Activated CD4-positive, alpha-beta T cell treated with anti-CD3 and anti-CD28 coated beads for 36 hours (primary cell): ENCODE measurements around the gene BAK1. TPM values are rescaled to one million over a fixed set of nuclear protein-coding genes. Genes with fewer than 3 reads are reported as not detected.

Experiments used
- ATAC-seq: fragments of 200-7000 bp; cut with Tn5 transposase; one replicate; pipeline ENCODE4 v1.10.0; 2021; ENCODE audit warnings: mild to moderate bottlenecking, moderate library complexity
- CTCF ChIA-PET: fragments of 350-600 bp; sonication (Branson Sonifier 250); formaldehyde crosslinking; loops from one replicate; lab custom pipeline; 2021; ENCODE audit warnings: antibody characterized with exemption; lab: Charles Lee
- POLR2A ChIA-PET: fragments of 350-600 bp; sonication (Branson Sonifier 250); formaldehyde crosslinking; loops from one replicate; lab custom pipeline; 2021; ENCODE audit warnings: antibody characterized with exemption, inconsistent platforms; lab: Charles Lee
- DNase-seq: peaks from one replicate; pipeline ENCODE4 v3.0.0-alpha.2; 2020
- H3K27ac Mint-ChIP-seq: one replicate; pipeline ENCODE4 v1.8.0; 2021; ENCODE audit warnings: mixed read lengths
- H3K27me3 Mint-ChIP-seq: one replicate; pipeline ENCODE4 v1.8.0; 2021; ENCODE audit warnings: mixed read lengths
- H3K36me3 Mint-ChIP-seq: one replicate; pipeline ENCODE4 v1.8.0; 2021; ENCODE audit warnings: low read depth, mixed read lengths
- H3K4me1 Mint-ChIP-seq: one replicate; pipeline ENCODE4 v1.8.0; 2021; ENCODE audit warnings: mixed read lengths
- H3K4me3 Mint-ChIP-seq: one replicate; pipeline ENCODE4 v1.8.0; 2021; ENCODE audit warnings: mild to moderate bottlenecking, moderate library complexity, mixed read lengths
- H3K9me3 Mint-ChIP-seq: one replicate; pipeline ENCODE4 v1.8.0; 2021; ENCODE audit warnings: low read depth, mixed read lengths
- intact Hi-C, 2 experiments: fragments of 100-400 bp; cut with DNase I in 1 of 2; cut with micrococcal nuclease in 1 of 2; formaldehyde crosslinking; loops; one replicate each; pipeline versions ENCODE4 v1.14.2 to v1.15.1; 2022 to 2024; cut with DNase I, micrococcal nuclease
- total RNA-seq, 2 experiments: library from RNA; stranded (reverse); gene quantifications; one replicate each; pipeline ENCODE4 v1.2.3, GENCODE V29; 2021

BAK1 gene
- total RNA-seq, 2 experiments from 2014 or later = 37.0 to 43.3 TPM

GRCh38 chr6:33586108-33586640 is 6.1 kb upstream of the BAK1 start:
- Mint-ChIP-seq H3K36me3 (no peaks in the 10 kb centered on the region), H3K4me1 (peaks cover 25% of the 10 kb centered on the region), H3K4me3 (peak overlapping the region; percentile 66), H3K9me3 (no peaks in the 10 kb centered on the region), H3K27me3 (no peaks in the 10 kb centered on the region), H3K27ac (peak overlapping the region; percentile 92)
- CTCF ChIA-PET = interaction anchor here (0.8 to 3.3 kb wide), 7 partner anchors 17 to 125 kb away, joined by 3 to 16 read pairs (median 11); partner anchors contain the start of gene UQCC2
- POLR2A ChIA-PET = no interaction called here
- intact Hi-C loops = loop anchor here in 1 of 2 experiments (5.0 kb wide), 2 partner anchors 36 to 176 kb away; partner anchors contain the start of gene ITPR3
- ATAC-seq = no peak
- no peak for DNase-seq

- ATAC-seq (peak; percentile 85), DNase-seq (peak; percentile 93)
- POLR2A ChIA-PET = no interaction called here
- H3K4me1 Mint-ChIP-seq = peaks cover 22% of the 10 kb centered on the region
- CTCF ChIA-PET = interaction anchor here (0.7 to 3.3 kb wide), 12 partner anchors 9 to 126 kb away, joined by 3 to 16 read pairs (median 5); partner anchors contain the start of genes ITPR3 and UQCC2
- H3K27ac Mint-ChIP-seq = peak overlapping the region; percentile 92
- intact Hi-C loops = loop anchor here (1.0 to 5.0 kb wide), 9 partner anchors 15 to 177 kb away; partner anchors contain the start of genes ITPR3 (in 1 of the 2) and UQCC2 (in 1 of the 2)
- no peaks in the 10 kb centered on the region for H3K27me3 Mint-ChIP-seq
- no peaks in the 10 kb centered on the region for H3K36me3 Mint-ChIP-seq
- no peaks in the 10 kb centered on the region for H3K9me3 Mint-ChIP-seq
- peak overlapping the region; percentile 66 for H3K4me3 Mint-ChIP-seq
Observed at GRCh38 chr6:33585403-33586107, 5.5 kb upstream of the BAK1 start.

GRCh38 chr6:33584700-33585402 is 4.8 kb upstream of the BAK1 start:
- H3K9me3 Mint-ChIP-seq = no peaks in the 10 kb centered on the region
- intact Hi-C loops = loop anchor here (1.0 to 5.0 kb wide), 9 partner anchors 14 to 177 kb away; partner anchors contain the start of genes ITPR3 (in 1 of the 2) and UQCC2 (in 1 of the 2)

GRCh38 chr6:33583591-33584155 is 3.6 kb upstream of the BAK1 start:
- DNase-seq = peak; percentile 52
- H3K4me3 Mint-ChIP-seq = no peak overlapping the region
- peaks cover 7% of the 10 kb centered on the region for H3K36me3 Mint-ChIP-seq
- H3K27ac Mint-ChIP-seq = no peak overlapping the region
- no peaks in the 10 kb centered on the region for H3K9me3 Mint-ChIP-seq
- ChIA-PET CTCF (interaction anchor here (0.6 to 1.9 kb wide), 6 partner anchors 10 to 580 kb away, joined by 3 to 13 read pairs (median 3); no protein-coding TSS in a partner anchor), POLR2A (no interaction called here)
- intact Hi-C loops = loop anchor here (2.0 kb wide), 4 partner anchors 13 to 127 kb away; partner anchors contain the start of gene UQCC2 (in 1 of the 2)
- ATAC-seq = no peak
- H3K27me3 Mint-ChIP-seq = no peaks in the 10 kb centered on the region
- peaks cover 20% of the 10 kb centered on the region for H3K4me1 Mint-ChIP-seq

More at GRCh38 chr6:33584700-33585402, 4.8 kb upstream of the BAK1 start:
- H3K4me1 Mint-ChIP-seq = peaks cover 22% of the 10 kb centered on the region
- H3K4me3 Mint-ChIP-seq = peak overlapping the region; percentile 66
- peak overlapping the region; percentile 92 for H3K27ac Mint-ChIP-seq
- H3K27me3 Mint-ChIP-seq = no peaks in the 10 kb centered on the region
- CTCF ChIA-PET = interaction anchor here (0.7 to 3.3 kb wide), 10 partner anchors 8 to 154 kb away, joined by 3 to 13 read pairs (median 4); partner anchors contain the start of genes ITPR3 and UQCC2
- DNase-seq (no peak), ATAC-seq (no peak)
- H3K36me3 Mint-ChIP-seq = no peaks in the 10 kb centered on the region
- POLR2A ChIA-PET = no interaction called here

- ATAC-seq = no peak
- Mint-ChIP-seq H3K9me3 (no peaks in the 10 kb centered on the region), H3K27ac (no peak overlapping the region), H3K27me3 (no peaks in the 10 kb centered on the region), H3K4me3 (no peak overlapping the region), H3K36me3 (peaks cover 24% of the 10 kb centered on the region), H3K4me1 (peaks cover 40% of the 10 kb centered on the region)
- CTCF ChIA-PET = interaction anchor here (0.6 to 2.2 kb wide), 6 partner anchors 9 to 325 kb away, joined by 3 to 9 read pairs (median 4); partner anchors contain the start of gene ITPR3
- intact Hi-C loops = loop anchor here in 1 of 2 experiments (2.0 kb wide), 1 partner anchor 208 kb away; the partner anchor contains the start of gene LEMD2
- POLR2A ChIA-PET = interaction anchor here (0.6 kb wide), 1 partner anchor 45 kb away, joined by 3 read pairs; no protein-coding TSS in a partner anchor
- no peak for DNase-seq
Observed at GRCh38 chr6:33581186-33581585, 1.1 kb upstream of the BAK1 start.

GRCh38 chr6:33578588-33579011 is 1.5 kb downstream of the BAK1 start:
- intact Hi-C loops = loop anchor here (2.0 to 10.0 kb wide), 5 partner anchors 46 to 1116 kb away; partner anchors contain the start of genes ILRUN (in 1 of the 2), KIFC1 (in 1 of the 2), TAPBP (in 1 of the 2) and ZBTB22 (in 1 of the 2)
- H3K9me3 Mint-ChIP-seq = no peaks in the 10 kb centered on the region
- ATAC-seq (peak; percentile 23), DNase-seq (peak; percentile 67)
- peak overlapping the region; percentile 95 for H3K4me3 Mint-ChIP-seq
- H3K4me1 Mint-ChIP-seq = peaks cover 26% of the 10 kb centered on the region
- CTCF ChIA-PET = interaction anchor here (0.8 to 2.2 kb wide), 5 partner anchors 11 to 133 kb away, joined by 3 to 11 read pairs (median 4); partner anchors contain the start of gene UQCC2
- no peaks in the 10 kb centered on the region for H3K27me3 Mint-ChIP-seq
- peak overlapping the region; percentile 98 for H3K27ac Mint-ChIP-seq
- POLR2A ChIA-PET = interaction anchor here (1.2 kb wide), 1 partner anchor 302 kb away, joined by 4 read pairs; the partner anchor contains the start of gene B3GALT4
- peaks cover 44% of the 10 kb centered on the region for H3K36me3 Mint-ChIP-seq

- no peak for ATAC-seq
- intact Hi-C loops = loop anchor here (2.0 to 10.0 kb wide), 5 partner anchors 45 to 1117 kb away; partner anchors contain the start of genes ILRUN (in 1 of the 2), KIFC1 (in 1 of the 2), TAPBP (in 1 of the 2) and ZBTB22 (in 1 of the 2)
- Mint-ChIP-seq H3K36me3 (peaks cover 45% of the 10 kb centered on the region), H3K4me3 (peak overlapping the region; percentile 95), H3K27ac (peak overlapping the region; percentile 98), H3K9me3 (no peaks in the 10 kb centered on the region), H3K4me1 (peaks cover 26% of the 10 kb centered on the region), H3K27me3 (no peaks in the 10 kb centered on the region)
- ChIA-PET POLR2A (no interaction called here), CTCF (interaction anchor here (1.0 to 2.2 kb wide), 3 partner anchors 10 to 133 kb away, joined by 3 to 11 read pairs (median 4); partner anchors contain the start of gene UQCC2)
- no peak for DNase-seq
Observed at GRCh38 chr6:33578164-33578563, 1.9 kb downstream of the BAK1 start.

- H3K9me3 Mint-ChIP-seq = no peaks in the 10 kb centered on the region
- H3K27me3 Mint-ChIP-seq = no peaks in the 10 kb centered on the region
- DNase-seq = no peak
- ChIA-PET CTCF (no interaction called here), POLR2A (no interaction called here)
- ATAC-seq = no peak
- peak overlapping the region; percentile 95 for H3K4me3 Mint-ChIP-seq
- H3K27ac Mint-ChIP-seq = peak overlapping the region; percentile 98
- intact Hi-C loops = loop anchor here (2.0 to 10.0 kb wide), 5 partner anchors 45 to 1117 kb away; partner anchors contain the start of genes ILRUN (in 1 of the 2), KIFC1 (in 1 of the 2), TAPBP (in 1 of the 2) and ZBTB22 (in 1 of the 2)
- peaks cover 26% of the 10 kb centered on the region for H3K4me1 Mint-ChIP-seq
- peaks cover 45% of the 10 kb centered on the region for H3K36me3 Mint-ChIP-seq
Observed at GRCh38 chr6:33577718-33578117, 2.4 kb downstream of the BAK1 start.

GRCh38 chr6:33577106-33577535 is 3.0 kb downstream of the BAK1 start:
- Mint-ChIP-seq H3K36me3 (peaks cover 49% of the 10 kb centered on the region), H3K27me3 (no peaks in the 10 kb centered on the region), H3K27ac (peak overlapping the region; percentile 83), H3K4me1 (peaks cover 30% of the 10 kb centered on the region), H3K9me3 (no peaks in the 10 kb centered on the region), H3K4me3 (peak overlapping the region; percentile 95)
- POLR2A ChIA-PET = no interaction called here
- DNase-seq (peak; percentile 59), ATAC-seq (no peak)
- intact Hi-C loops = loop anchor here (10.0 kb wide), 2 partner anchors 262 to 1118 kb away; partner anchors contain the start of genes ILRUN (in 1 of the 2), TAPBP (in 1 of the 2) and ZBTB22 (in 1 of the 2)
- CTCF ChIA-PET = interaction anchor here (1.0 to 1.1 kb wide), 2 partner anchors 8 to 65 kb away, joined by 3 read pairs; no protein-coding TSS in a partner anchor
